Left kidney (tissue), 2 donors: ENCODE results near the gene SPAG6. TPM values are rescaled to one million over a fixed set of nuclear protein-coding genes. Genes with fewer than 3 reads are reported as not detected.

Experiments
- DNase-seq: peaks from one replicate; pipeline ENCODE4 v3.0.0-alpha.2; 2013
- polyA plus RNA-seq: library from polyadenylated mRNA; unstranded; fragments of 120-200 nt; gene quantifications from one replicate; pipeline ENCODE4 v1.2.1, GENCODE V29; 2013; ENCODE audit not compliant: insufficient read length

SPAG6 gene
- polyA plus RNA-seq, 1 donor, result 1.3 TPM

DNA sequence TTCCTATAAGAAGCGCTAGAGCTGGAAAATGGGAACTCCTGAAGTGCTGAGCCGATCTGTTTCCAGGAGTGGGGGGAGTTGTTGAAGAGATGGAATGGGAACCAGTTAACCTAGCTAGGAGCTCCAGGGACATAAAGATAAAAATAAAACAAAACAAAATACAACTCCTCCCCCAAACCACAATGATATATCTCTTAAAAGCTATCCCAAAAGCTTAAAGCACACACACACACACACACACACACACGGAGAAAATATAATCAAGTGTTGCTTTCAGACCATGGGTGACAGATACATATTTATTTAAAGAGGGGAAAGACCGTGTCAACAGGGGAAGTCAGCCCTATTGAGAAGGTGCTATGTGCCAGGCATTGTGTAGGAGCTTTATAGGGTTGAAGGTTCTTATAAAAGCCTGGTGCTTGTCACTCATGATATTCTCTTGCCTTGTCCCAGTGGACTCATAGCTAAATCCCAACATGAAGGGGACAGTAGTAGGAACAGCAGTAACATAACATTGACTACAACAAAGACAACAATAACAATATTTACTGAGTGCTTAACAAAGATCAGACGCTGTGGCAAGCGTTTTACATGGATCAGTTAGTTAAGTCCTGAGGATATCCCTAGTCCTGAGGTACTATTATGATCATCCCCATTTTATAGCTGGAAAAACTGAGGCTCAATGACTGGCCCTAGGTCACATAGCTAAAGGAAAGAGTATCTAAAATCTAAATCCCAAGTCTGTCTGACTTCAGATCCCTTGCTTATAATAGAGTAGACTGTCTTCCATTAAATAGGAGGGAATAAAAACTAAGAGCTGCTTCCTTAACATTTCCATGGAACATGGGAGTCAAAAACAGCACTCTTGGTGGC is 115.5 kb downstream of the SPAG6 start:
- no peak for DNase-seq

DNA sequence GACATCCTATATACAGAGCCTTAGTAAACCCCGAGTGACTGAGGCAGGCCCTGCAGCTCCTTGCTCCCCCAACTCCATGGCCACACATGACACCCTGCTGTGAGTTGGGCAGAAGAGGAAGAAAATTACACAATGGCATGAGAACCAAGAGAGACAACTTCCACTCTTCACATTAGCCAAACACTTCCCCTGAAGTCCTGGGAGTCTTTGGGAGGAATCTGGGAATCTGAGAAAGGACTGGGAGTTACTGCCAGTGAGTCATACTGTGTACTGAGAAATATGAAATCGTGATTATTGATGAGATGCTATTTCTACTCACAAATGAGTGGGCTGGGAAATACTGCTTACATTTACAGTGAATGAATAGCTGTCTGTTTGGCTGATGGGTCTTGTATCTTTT is 116.6 kb downstream of the SPAG6 start:
- no peak for DNase-seq

DNA sequence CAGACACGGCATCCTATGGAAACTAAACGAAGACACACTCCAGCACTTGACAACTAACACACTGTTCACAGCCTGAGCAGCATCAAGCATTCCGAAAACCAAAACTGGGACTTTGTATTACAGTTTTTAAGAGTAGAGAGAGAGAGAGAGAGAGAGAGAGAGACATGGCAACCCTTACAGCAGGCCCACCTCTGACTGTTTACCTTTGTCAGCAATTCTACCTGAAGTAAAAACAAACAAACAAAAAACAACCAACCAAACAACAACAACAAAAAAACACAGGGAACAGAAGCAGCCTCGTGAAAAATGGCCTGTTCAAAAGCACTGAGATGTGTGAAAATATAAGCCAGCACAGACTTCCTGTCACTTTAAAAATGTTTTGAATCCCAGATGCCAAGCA is 118.0 kb downstream of the SPAG6 start:
- no peak for DNase-seq

DNA sequence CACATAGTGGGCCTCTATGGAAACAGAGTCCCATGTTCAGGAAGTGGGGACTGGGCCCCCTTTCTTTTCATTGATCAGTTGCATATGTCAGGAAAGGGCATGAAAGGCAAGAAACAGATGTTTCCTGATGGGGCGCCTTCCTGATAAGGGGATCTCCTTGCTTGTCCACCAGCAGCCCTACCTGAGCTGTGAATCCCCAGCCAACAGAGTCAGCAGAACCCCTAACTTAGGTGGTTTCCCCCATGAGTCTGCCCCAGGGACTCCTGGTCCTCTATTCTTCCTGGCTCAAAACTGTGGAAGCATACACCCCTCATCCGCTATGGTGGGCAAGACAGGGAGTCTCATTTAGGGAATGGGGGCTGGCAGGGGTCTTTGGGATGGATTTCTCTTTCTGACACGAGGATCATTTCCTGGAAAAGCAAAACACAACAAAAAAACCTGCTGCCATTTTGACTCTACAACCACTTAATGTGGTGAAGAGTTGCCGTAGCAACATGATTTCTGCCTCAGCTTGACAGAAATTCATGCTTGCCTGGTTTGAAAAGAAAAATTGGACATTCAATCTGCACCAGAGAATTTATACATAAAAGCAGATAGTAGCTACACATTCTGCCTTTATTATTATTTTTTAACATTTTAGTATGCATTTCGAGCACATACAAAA is 119.8 kb downstream of the SPAG6 start:
- DNase-seq, result no peak

DNA sequence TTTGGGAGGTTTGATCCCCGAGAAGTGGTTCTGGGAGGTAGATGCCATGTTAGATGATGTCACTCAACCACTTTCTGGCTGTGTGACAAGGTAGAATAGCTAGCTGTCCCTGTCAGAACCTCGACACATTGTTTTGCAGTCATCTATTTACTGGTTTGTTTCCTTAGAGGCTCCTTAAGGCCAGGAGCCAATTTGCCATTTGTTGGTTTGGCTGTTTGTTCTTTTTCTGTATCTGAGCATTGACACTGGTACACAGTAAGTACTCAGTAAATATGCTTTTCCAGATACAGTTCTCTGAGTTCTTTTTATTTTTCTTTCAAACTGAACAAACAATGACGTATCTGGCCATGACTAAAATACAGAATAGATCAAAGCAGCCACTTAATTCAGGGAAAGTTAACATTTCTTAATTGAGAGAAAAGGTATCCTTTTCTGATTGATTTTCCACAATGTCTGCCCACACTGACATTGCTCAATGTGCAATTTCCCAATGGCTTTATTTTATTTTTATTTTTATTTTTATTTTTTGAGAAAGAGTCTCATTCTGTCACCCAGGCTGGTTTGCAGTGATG is 121.6 kb downstream of the SPAG6 start:
- no peak for DNase-seq

Other genes with a start within 250 kb of the SPAG6 start
- gene EBLN1, start 127.5 kb upstream of the SPAG6 start, polyA plus RNA-seq, result not detected
- 83.8 TPM for gene COMMD3, start 29.1 kb upstream of the SPAG6 start, polyA plus RNA-seq
- gene BMI1, start 24.4 kb upstream of the SPAG6 start, polyA plus RNA-seq, result 125 TPM